Measurements from ENCODE around the gene LPCAT2. TPM values are rescaled to one million over a fixed set of nuclear protein-coding genes. Genes with fewer than 3 reads are reported as not detected.

LPCAT2 gene
- total RNA-seq, 4 donors from 2014 or later = 8.0 to 27.1 (median 18.0) TPM

DNA sequence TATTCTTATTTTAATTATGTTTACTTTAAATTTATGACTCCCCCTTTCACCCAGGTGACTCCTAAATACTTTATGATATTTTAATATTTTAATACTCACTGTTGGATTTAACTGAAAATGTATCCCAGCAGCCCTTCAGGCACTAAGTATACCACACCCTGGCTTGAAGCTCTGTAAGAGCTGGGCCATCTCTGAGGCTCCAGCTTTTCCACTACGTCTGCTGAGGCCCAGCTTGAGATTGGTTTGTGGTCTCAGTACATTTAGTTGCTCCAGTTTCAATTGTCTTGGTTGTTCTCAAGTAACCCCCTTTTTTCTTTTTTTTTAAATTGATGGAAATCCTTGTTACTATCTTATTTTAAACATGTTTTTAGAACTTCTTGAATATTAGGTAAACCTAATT, 30.6 kb downstream of the LPCAT2 start:
- H3K9me3 ChIP-seq = no peaks in the 10 kb centered on the region
- H3K27ac ChIP-seq = no peak overlapping the region
- no peak for ATAC-seq
- H3K4me3 ChIP-seq = no peak overlapping the region
- H3K4me1 ChIP-seq = peaks cover 0 to 15% (median 0%) of the 10 kb centered on the region in 3 donors
- H3K36me3 ChIP-seq = no peaks in the 10 kb centered on the region
- H3K27me3 ChIP-seq = no peaks in the 10 kb centered on the region
- TF ChIP-seq, protein P1, sequence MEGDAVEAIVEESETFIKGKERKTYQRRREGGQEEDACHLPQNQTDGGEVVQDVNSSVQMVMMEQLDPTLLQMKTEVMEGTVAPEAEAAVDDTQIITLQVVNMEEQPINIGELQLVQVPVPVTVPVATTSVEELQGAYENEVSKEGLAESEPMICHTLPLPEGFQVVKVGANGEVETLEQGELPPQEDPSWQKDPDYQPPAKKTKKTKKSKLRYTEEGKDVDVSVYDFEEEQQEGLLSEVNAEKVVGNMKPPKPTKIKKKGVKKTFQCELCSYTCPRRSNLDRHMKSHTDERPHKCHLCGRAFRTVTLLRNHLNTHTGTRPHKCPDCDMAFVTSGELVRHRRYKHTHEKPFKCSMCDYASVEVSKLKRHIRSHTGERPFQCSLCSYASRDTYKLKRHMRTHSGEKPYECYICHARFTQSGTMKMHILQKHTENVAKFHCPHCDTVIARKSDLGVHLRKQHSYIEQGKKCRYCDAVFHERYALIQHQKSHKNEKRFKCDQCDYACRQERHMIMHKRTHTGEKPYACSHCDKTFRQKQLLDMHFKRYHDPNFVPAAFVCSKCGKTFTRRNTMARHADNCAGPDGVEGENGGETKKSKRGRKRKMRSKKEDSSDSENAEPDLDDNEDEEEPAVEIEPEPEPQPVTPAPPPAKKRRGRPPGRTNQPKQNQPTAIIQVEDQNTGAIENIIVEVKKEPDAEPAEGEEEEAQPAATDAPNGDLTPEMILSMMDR (IDR thresholded peaks at IDR 0.05) = no peak
- TF ChIP-seq EP300 (IDR thresholded peaks at IDR 0.05) (no peak), POLR2A (IDR thresholded peaks at IDR 0.05) (no peak), POLR2AphosphoS5 (IDR thresholded peaks at IDR 0.05) (no peak)
- 56 to 73% methylated on average over 1 of the region's 1 CpG for WGBS, 2 donors (ENCODE audit: low coverage in 1 of 2)

DNA sequence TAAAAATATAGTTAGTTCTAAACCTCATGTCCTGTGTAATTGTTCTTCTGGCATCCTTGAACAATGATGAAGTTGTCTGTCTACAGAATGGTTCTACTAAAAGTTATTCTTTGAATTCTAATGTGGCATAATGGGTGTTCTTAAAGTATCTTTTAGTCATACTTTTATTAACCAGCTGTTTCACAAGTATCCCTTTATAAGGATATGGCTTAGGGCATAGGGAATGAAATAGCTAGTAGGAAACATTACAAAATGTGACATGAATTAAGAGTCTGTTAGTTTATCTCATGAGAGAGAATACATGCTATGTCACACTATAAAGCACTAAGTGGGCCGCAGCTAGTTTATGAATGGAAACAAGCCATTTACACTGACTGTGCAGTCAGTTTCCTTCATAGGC, 31.3 kb downstream of the LPCAT2 start:
- WGBS, 2 donors (ENCODE audit: low coverage in 1 of 2) = 80 to 93% methylated on average over 1 of the region's 1 CpG
- TF ChIP-seq POLR2A (IDR thresholded peaks at IDR 0.05) (no peak), EP300 (IDR thresholded peaks at IDR 0.05) (no peak)
- TF ChIP-seq, protein P1 (IDR thresholded peaks at IDR 0.05) = no peak
- no peaks in the 10 kb centered on the region for H3K36me3 ChIP-seq
- H3K27me3 ChIP-seq = no peaks in the 10 kb centered on the region
- no peak for ATAC-seq
- peaks cover 0 to 15% (median 0%) of the 10 kb centered on the region in 3 donors for H3K4me1 ChIP-seq
- H3K4me3 ChIP-seq = no peak overlapping the region
- no peaks in the 10 kb centered on the region for H3K9me3 ChIP-seq
- H3K27ac ChIP-seq = no peak overlapping the region

DNA sequence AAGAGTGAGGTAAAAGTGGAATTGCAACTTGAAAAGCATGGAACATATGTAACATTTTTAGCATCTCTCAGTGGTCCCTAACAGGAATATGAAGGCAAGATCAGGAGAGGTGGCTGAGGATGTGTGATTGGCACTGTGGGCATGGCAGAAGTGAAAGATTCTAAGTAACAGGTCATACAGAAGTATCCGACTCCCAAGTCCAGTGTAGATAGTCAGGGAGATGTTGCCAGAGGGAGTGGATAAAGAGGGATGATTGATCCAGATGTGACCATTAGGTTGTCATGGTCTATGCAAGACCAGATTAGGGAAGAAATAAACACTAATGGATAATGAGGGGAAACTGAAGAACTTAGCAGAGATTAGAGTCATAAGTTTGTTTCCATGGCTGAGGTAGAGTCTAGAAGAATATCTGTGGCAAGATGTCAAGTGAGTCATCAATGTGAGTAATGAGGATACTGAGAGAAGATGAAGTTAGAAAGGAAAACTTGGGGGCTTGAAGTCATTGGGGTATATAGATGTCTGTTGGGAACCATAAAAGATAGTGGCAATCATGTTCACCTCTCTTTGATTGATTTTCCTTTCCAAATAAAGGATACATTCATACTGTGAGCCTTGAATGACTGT, 33.7 kb downstream of the LPCAT2 start:
- no peaks in the 10 kb centered on the region for H3K27me3 ChIP-seq
- peak; percentile 55 for ATAC-seq
- WGBS, 2 donors (ENCODE audit: low coverage in 1 of 2) = 43 to 100% methylated on average over 1 of the region's 1 CpG

DNA sequence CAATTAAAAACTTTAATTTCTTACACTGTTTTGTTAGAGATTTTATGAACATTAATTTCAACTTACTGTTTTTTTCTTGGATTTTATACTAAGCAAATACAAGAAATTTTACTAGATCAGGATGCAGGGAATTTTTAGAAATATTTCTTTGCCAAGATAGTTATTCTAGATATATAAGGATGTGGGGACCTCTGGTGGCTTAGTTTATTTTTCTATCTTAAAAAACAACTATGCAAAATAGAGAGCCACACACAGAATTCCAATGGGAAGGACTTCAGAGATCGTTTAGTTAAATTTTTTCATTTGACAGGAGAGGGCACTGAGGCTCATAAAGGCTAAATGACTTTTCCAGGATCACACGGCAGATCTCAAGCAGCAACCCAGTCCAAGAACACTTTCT, 34.6 kb downstream of the LPCAT2 start:
- TF ChIP-seq POLR2AphosphoS5 (IDR thresholded peaks at IDR 0.05) = no peak
- TF ChIP-seq, protein P1 (IDR thresholded peaks at IDR 0.05) = peak; percentile 6 to 50 (median 42)
- TF ChIP-seq EP300 (IDR thresholded peaks at IDR 0.05) = no peak
- no peak for TF ChIP-seq POLR2A (IDR thresholded peaks at IDR 0.05)
- Histone ChIP-seq H3K4me3 (no peak overlapping the region), H3K27me3 (no peaks in the 10 kb centered on the region), H3K9me3 (no peaks in the 10 kb centered on the region), H3K36me3 (no peaks in the 10 kb centered on the region), H3K27ac (no peak overlapping the region), H3K4me1 (peaks cover 0 to 15% (median 0%) of the 10 kb centered on the region in 3 donors)
- WGBS, 2 donors (ENCODE audit: low coverage in 1 of 2) = 11 to 22% methylated on average over 2 of the region's 2 CpGs
- ATAC-seq = no peak

More for the DNA sequence above, 33.7 kb downstream of the LPCAT2 start:
- Histone ChIP-seq H3K4me1 (peaks cover 0 to 15% (median 0%) of the 10 kb centered on the region in 3 donors), H3K4me3 (no peak overlapping the region), H3K27ac (no peak overlapping the region), H3K36me3 (no peaks in the 10 kb centered on the region), H3K9me3 (no peaks in the 10 kb centered on the region)
- TF ChIP-seq EP300 (IDR thresholded peaks at IDR 0.05) (no peak), POLR2AphosphoS5 (IDR thresholded peaks at IDR 0.05) (no peak), POLR2A (IDR thresholded peaks at IDR 0.05) (no peak)
- TF ChIP-seq, protein P1 (IDR thresholded peaks at IDR 0.05) = no peak

DNA sequence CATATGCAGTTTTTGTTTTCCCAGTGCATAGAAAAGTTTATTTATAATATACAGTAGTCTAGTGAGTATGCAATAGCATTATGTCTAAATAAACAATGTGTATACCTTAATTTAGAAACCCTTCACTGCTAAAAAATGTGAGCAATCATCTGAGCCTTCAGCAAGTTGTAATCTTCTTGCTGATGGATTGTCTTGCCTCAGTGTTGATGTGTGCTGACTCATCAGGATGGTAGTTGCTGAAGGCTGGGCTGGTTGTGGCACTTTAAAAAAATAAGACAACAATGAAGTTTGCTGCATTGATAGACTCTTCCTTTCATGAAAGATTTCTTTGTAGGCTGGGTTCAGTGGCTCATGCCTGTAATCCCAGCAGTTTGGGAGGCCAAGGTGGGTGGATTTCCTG, 43.7 kb downstream of the LPCAT2 start:
- no peaks in the 10 kb centered on the region for H3K36me3 ChIP-seq
- TF ChIP-seq, protein P1 (IDR thresholded peaks at IDR 0.05) = no peak
- no peak for TF ChIP-seq POLR2AphosphoS5 (IDR thresholded peaks at IDR 0.05)
- no peak for TF ChIP-seq EP300 (IDR thresholded peaks at IDR 0.05)
- no peak for TF ChIP-seq POLR2A (IDR thresholded peaks at IDR 0.05)
- H3K27ac ChIP-seq = no peak overlapping the region
- peaks cover 0 to 12% (median 0%) of the 10 kb centered on the region in 3 donors for H3K9me3 ChIP-seq
- no peaks in the 10 kb centered on the region for H3K27me3 ChIP-seq
- H3K4me3 ChIP-seq = no peak overlapping the region
- peaks cover 0 to 4% (median 0%) of the 10 kb centered on the region in 3 donors for H3K4me1 ChIP-seq
- ATAC-seq = no peak

Data from gastroesophageal sphincter (tissue), 4 donors.